Upper lobe of left lung (tissue), 6 donors: ENCODE data around the gene RFX2. TPM values are rescaled to one million over a fixed set of nuclear protein-coding genes. Genes with fewer than 3 reads are reported as not detected.
A peak's percentile ranks its signal among the peaks of the same experiment; 100 is the strongest.

ENCODE experiments used
- ATAC-seq, 2 donors: fragments of 200-7000 bp; cut with Tn5 transposase; one replicate each; pipeline ENCODE4 v1.9.1; 2022; ENCODE audit warnings: mild to moderate bottlenecking in 2 of 2, moderate library complexity in 2 of 2; ENCODE audit not compliant: low FRiP score in 2 of 2
- DNase-seq, 2 donors: peaks; one replicate each; pipeline ENCODE4 v3.0.0-alpha.2; 2019 to 2020
- H3K27ac ChIP-seq, 4 donors: fragments of 200-600 bp; sonication (generic); one replicate each; pipeline ENCODE4 v1.5.1; 2016 to 2019
- H3K27me3 ChIP-seq, 4 donors: fragments of 200-600 bp; sonication (generic); one replicate each; pipeline ENCODE4 v1.5.1; 2017 to 2019
- H3K36me3 ChIP-seq, 4 donors: fragments of 200-600 bp; sonication (generic); one replicate each; pipeline ENCODE4 v1.5.1; 2016 to 2019
- H3K4me1 ChIP-seq, 4 donors: fragments of 200-600 bp; sonication (generic); one replicate each; pipeline ENCODE4 v1.5.1; 2018 to 2019
- H3K4me3 ChIP-seq, 4 donors: fragments of 200-600 bp; sonication (generic); one replicate each; pipeline ENCODE4 v1.5.1; 2017 to 2019; ENCODE audit warnings: mild to moderate bottlenecking in 2 of 4, moderate library complexity in 1 of 4
- H3K9me3 ChIP-seq, 4 donors: fragments of 200-600 bp; sonication (generic); one replicate each; pipeline ENCODE4 v1.5.1; 2018 to 2019
- EP300 ChIP-seq, 4 donors: sonication (generic); formaldehyde crosslinking; IDR thresholded peaks; one replicate each; pipeline ENCODE4 v1.5.1; 2017; ENCODE audit warnings: antibody characterized with exemption in 4 of 4, control low read depth in 2 of 4
- POLR2A ChIP-seq, 4 donors: fragments of 450-650 bp; IDR thresholded peaks; one replicate each; pipeline ENCODE4 v1.5.1; 2016 to 2017; ENCODE audit warnings: antibody characterized with exemption in 4 of 4, mild to moderate bottlenecking in 2 of 4
- POLR2AphosphoS5 ChIP-seq, 2 donors: sonication (generic); formaldehyde crosslinking; IDR thresholded peaks; one replicate each; pipeline ENCODE4 v1.5.1; 2017; ENCODE audit warnings: antibody characterized with exemption in 2 of 2
- WGBS, 2 donors: methylation state at CpG; one replicate each; pipeline ENCODE4 v1.1.5; 2017 to 2018; 5-methylcytosine and 5-hydroxymethylcytosine counted together
- total RNA-seq, 6 donors: library from RNA; depleted of rRNA in 4 of 6; stranded (reverse); fragments of >200 nt in 4 of 6; gene quantifications; one replicate each; pipeline versions ENCODE4 v1.1.0 to v1.2.1, GENCODE V29; 2016 to 2021
- TF ChIP-seq, protein P1 (sequence below), 6 experiments: fragments of 450-650 bp in 4 of 6; fragments of 200-600 bp in 2 of 6; sonication (generic) in 2 of 6; IDR thresholded peaks; one replicate each; pipeline ENCODE4 v1.5.1; 2016 to 2019; ENCODE audit warnings: antibody characterized with exemption in 6 of 6
- donor health status: DM: no; HTN: no; CAD: no; lungs with moderate emphysema.
- donor health status: DM: no; HTN: yes; CAD: no; lungs with severe emphysema.

RFX2 gene
- total RNA-seq, 6 donors from 2014 or later, result 14.3 to 111 (median 28.6) TPM

DNA sequence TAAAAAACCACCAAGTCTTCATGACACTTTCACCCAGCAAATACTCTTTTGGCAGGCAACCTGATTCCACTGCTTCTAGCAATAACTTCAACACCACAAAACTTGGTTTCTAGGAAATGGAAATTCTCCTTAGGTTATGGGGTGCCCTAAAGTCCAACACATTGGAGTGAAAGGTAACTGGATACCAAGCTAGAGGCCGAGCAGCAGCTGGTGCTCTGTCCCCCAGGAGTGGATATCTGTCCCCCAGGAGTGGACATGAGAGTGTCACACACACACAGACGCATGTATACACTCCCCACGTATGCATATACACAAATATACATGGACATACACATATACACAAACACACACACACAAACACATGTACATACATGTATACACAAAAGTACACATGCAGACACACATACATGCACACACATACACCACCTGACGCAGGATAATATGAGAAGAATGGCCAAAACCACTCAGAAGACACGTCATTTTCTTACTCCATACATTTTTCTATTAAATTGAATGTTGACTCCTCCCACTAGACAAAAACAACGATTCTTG is 50.8 kb downstream of the RFX2 start:
- ATAC-seq (no peak), DNase-seq (no peak)
- TF ChIP-seq, protein P1, sequence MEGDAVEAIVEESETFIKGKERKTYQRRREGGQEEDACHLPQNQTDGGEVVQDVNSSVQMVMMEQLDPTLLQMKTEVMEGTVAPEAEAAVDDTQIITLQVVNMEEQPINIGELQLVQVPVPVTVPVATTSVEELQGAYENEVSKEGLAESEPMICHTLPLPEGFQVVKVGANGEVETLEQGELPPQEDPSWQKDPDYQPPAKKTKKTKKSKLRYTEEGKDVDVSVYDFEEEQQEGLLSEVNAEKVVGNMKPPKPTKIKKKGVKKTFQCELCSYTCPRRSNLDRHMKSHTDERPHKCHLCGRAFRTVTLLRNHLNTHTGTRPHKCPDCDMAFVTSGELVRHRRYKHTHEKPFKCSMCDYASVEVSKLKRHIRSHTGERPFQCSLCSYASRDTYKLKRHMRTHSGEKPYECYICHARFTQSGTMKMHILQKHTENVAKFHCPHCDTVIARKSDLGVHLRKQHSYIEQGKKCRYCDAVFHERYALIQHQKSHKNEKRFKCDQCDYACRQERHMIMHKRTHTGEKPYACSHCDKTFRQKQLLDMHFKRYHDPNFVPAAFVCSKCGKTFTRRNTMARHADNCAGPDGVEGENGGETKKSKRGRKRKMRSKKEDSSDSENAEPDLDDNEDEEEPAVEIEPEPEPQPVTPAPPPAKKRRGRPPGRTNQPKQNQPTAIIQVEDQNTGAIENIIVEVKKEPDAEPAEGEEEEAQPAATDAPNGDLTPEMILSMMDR (IDR thresholded peaks at IDR 0.05), result no peak
- Histone ChIP-seq H3K9me3 (no peaks in the 10 kb centered on the region), H3K27ac (peak overlapping the region; percentile 86 to 97 (median 88)), H3K36me3 (no peaks in the 10 kb centered on the region), H3K4me3 (no peak overlapping the region), H3K27me3 (no peaks in the 10 kb centered on the region), H3K4me1 (peaks cover 70 to 81% (median 76%) of the 10 kb centered on the region in 4 donors)
- 82 to 87% methylated on average over 6 of the region's 6 CpGs for WGBS, 2 donors

DNA sequence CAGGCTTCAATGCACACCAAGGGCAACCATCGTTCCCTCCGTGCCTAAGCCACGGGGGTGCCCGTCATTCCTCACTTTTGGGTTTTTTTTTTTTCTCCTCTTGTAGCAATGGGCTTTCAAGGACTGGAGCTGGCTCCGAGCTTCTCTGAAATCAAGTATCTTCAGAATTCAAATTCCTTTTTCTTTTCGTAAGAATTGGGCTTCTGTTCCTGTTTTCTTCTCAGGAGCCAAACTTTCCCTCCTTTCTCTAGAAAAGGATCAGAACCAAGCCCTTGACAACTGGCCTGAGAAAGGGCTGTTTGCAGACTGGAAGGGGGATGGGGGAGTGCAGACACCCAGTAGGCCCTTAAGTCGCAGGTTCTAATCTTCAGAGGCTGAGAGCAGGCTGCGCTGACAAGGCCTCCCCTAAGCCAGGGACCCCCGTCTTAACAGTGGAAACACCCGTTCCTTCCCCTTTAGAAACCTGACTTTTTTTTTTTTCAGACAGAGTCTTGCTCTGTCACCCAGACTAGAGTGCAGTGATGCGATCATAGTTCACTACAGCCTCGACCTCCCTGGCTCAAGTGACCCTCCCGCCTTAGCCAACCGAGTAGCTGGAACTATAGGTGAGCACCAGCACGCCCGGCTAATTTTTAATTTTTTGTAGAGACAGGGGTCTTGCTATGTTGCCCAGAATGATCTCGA is 51.6 kb downstream of the RFX2 start:
- Histone ChIP-seq H3K27me3 (no peaks in the 10 kb centered on the region), H3K36me3 (no peaks in the 10 kb centered on the region), H3K27ac (peak overlapping the region; percentile 86 to 97 (median 88)), H3K4me1 (peaks cover 68 to 73% (median 69%) of the 10 kb centered on the region in 4 donors), H3K9me3 (no peaks in the 10 kb centered on the region), H3K4me3 (no peak overlapping the region)
- WGBS, 2 donors, result 85 to 89% methylated on average over 17 of the region's 17 CpGs
- ATAC-seq, result no peak
- DNase-seq, result no peak
- TF ChIP-seq POLR2AphosphoS5 (IDR thresholded peaks at IDR 0.05) (no peak), EP300 (IDR thresholded peaks at IDR 0.05) (no peak), POLR2A (IDR thresholded peaks at IDR 0.05) (no peak)
- TF ChIP-seq, protein P1 (IDR thresholded peaks at IDR 0.05), result no peak

DNA sequence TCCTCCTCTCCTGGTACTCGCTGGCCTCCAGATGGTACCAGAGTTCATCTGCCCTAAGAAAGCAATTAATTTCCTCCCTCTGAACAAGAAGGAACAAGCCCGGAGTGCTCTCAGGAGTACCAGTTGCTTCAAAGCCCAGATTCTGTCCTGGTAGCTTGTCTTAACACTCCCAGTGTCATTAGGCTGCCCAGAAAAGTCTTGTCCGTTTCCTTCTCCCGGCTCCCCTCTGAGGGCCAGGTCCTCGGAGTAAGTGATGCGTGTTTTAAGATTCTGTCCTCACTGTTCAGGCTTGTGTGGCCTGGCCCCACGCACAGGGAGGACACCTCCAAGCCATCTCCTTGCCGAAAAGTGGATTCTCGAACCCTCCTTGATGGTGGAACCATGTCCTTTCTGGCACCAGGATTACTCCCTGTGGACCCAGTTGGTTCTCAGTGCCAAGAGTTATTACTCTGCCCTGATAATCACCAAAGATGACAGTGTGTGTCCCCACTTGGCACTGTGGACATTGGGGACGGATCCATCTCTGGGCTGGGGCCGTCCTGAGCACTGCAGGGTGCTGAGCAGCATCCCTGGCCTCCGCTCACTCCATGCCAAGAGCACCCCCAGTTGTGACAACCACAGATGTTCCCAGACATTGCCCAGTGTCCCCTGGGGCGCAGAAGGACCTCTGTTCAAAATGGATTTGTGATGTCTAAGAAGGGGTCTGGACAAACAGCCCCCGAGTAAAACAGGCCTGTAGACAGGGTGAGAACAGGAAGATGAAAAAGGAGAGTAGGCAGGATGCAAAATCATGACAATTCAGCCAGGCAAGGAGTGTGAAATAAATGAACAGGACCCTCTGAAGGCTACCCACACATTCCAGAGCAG is 52.4 kb downstream of the RFX2 start:
- ATAC-seq, result no peak
- Histone ChIP-seq H3K4me3 (no peak overlapping the region), H3K27me3 (no peaks in the 10 kb centered on the region), H3K36me3 (no peaks in the 10 kb centered on the region), H3K9me3 (no peaks in the 10 kb centered on the region), H3K27ac (peak overlapping the region; percentile 86 to 97 (median 88)), H3K4me1 (peaks cover 60 to 65% (median 61%) of the 10 kb centered on the region in 4 donors)
- DNase-seq, result no peak
- no peak for TF ChIP-seq POLR2AphosphoS5 (IDR thresholded peaks at IDR 0.05)
- TF ChIP-seq EP300 (IDR thresholded peaks at IDR 0.05), result no peak
- TF ChIP-seq POLR2A (IDR thresholded peaks at IDR 0.05), result no peak
- TF ChIP-seq, protein P1 (IDR thresholded peaks at IDR 0.05), result no peak
- 83 to 84% methylated on average over 12 of the region's 14 CpGs for WGBS, 2 donors

- Histone ChIP-seq H3K9me3 (no peaks in the 10 kb centered on the region), H3K27me3 (no peaks in the 10 kb centered on the region), H3K27ac (peak overlapping the region; percentile 86 to 97 (median 88)), H3K36me3 (no peaks in the 10 kb centered on the region), H3K4me3 (peak overlapping the region in 2 of 4 donors; percentile 0 to 5), H3K4me1 (peaks cover 52 to 60% (median 56%) of the 10 kb centered on the region in 4 donors)
- ATAC-seq (peak; percentile 86 to 90), DNase-seq (peak in 1 of 2 donors; percentile 77)
- peak in 3 of 4 donors; percentile 12 to 66 (median 14) for TF ChIP-seq POLR2A (IDR thresholded peaks at IDR 0.05)
- TF ChIP-seq EP300 (IDR thresholded peaks at IDR 0.05), result peak in 3 of 4 donors; percentile 75 to 93 (median 78)
- peak; percentile 71 to 95 for TF ChIP-seq POLR2AphosphoS5 (IDR thresholded peaks at IDR 0.05)
- TF ChIP-seq, protein P1 (IDR thresholded peaks at IDR 0.05), result no peak
- WGBS, 2 donors, result 24 to 37% methylated on average over 17 to 28 of the region's 28 CpGs
Observed at GRCh38 chr19:6056801-6057650, 53.3 kb downstream of the RFX2 start.
